GM21723 (cell line): ENCODE measurements around the gene BASP1.
"Not testable (repeated sequence)": the region's sequence is repeated elsewhere in the genome, so short reads cannot be mapped to it uniquely, and the experiment has no call there.

Experiments used
- ATAC-seq: cut with Tn5 transposase; IDR thresholded peaks from one replicate; pipeline ENCODE4 v1.9.1; 2021; ENCODE audit warnings: mild to moderate bottlenecking, moderate library complexity; ENCODE audit not compliant: unreplicated experiment

BASP1 gene

GRCh38 chr5:17311811-17312210 is 94.4 kb downstream of the BASP1 start:
- not testable (repeated sequence) for ATAC-seq

GRCh38 chr5:17312358-17312757 is 94.9 kb downstream of the BASP1 start:
- ATAC-seq, result no peak

- ATAC-seq, result no peak
These were observed 97.6 kb downstream of the BASP1 start for GRCh38 chr5:17314907-17315471.

- ATAC-seq, result no peak
These were observed 98.3 kb downstream of the BASP1 start for GRCh38 chr5:17315710-17316221.

- ATAC-seq, result peak; percentile 71
These were observed 99.6 kb downstream of the BASP1 start for GRCh38 chr5:17316970-17317459.

GRCh38 chr5:17317473-17317872 is 100.0 kb downstream of the BASP1 start:
- peak; percentile 41 for ATAC-seq

GRCh38 chr5:17319095-17319494 is 101.7 kb downstream of the BASP1 start:
- ATAC-seq, result not testable (repeated sequence)

- no peak for ATAC-seq
These were observed 108.6 kb downstream of the BASP1 start for GRCh38 chr5:17325770-17326599.
